ENCODE data around the gene PGRMC2.

GRCh38 chr4:128294464-128294863 is 6.9 kb upstream of the PGRMC2 start:
- no peak for TF ChIP-seq CTCF (IDR thresholded peaks at IDR 0.05; ENCODE audit: low read depth, low read length)
- TF ChIP-seq EZH2phosphoT487 (IDR thresholded peaks at IDR 0.05; ENCODE audit: low read depth) = no peak

All from OCI-LY3 (cell line).